Hematopoietic multipotent progenitor cell treated with erythropoietin and hydrocortisone succinate and interleukin-3 and kit ligand, for 15 days (in vitro differentiated cells): ENCODE measurements around the gene SLC1A3.
"Not testable (repeated sequence)": the region's sequence is repeated elsewhere in the genome, so short reads cannot be mapped to it uniquely, and the experiment has no call there.

Experiments used
- DNase-seq: peaks from one replicate; pipeline ENCODE4 v3.0.0-alpha.2; 2015; ENCODE audit warnings: low spot score

Gene SLC1A3

GRCh38 chr5:36631620-36632362 lies 25.4 kb downstream of the SLC1A3 start:
- no peak for DNase-seq

GRCh38 chr5:36632363-36632664 lies 25.9 kb downstream of the SLC1A3 start:
- no peak for DNase-seq

- no peak for DNase-seq
Measured at GRCh38 chr5:36635721-36636390, 29.4 kb downstream of the SLC1A3 start.

GRCh38 chr5:36637101-36637500 lies 30.7 kb downstream of the SLC1A3 start:
- no peak for DNase-seq

GRCh38 chr5:36637516-36637915 lies 31.1 kb downstream of the SLC1A3 start:
- DNase-seq, result no peak

- DNase-seq, result no peak
Measured at GRCh38 chr5:36638056-36638455, 31.6 kb downstream of the SLC1A3 start.

GRCh38 chr5:36640949-36641348 lies 34.5 kb downstream of the SLC1A3 start:
- DNase-seq, result no peak

GRCh38 chr5:36641431-36641830 lies 35.0 kb downstream of the SLC1A3 start:
- DNase-seq, result no peak

- DNase-seq, result no peak
Measured at GRCh38 chr5:36642089-36642488, 35.7 kb downstream of the SLC1A3 start.

GRCh38 chr5:36643162-36643561 lies 36.8 kb downstream of the SLC1A3 start:
- no peak for DNase-seq

- DNase-seq, result not testable (repeated sequence)
Measured at GRCh38 chr5:36643841-36644240, 37.4 kb downstream of the SLC1A3 start.

- no peak for DNase-seq
Measured at GRCh38 chr5:36644727-36645126, 38.3 kb downstream of the SLC1A3 start.

- no peak for DNase-seq
Measured at GRCh38 chr5:36646100-36646499, 39.7 kb downstream of the SLC1A3 start.

- no peak for DNase-seq
Measured at GRCh38 chr5:36646507-36647023, 40.2 kb downstream of the SLC1A3 start.

- DNase-seq, result no peak
Measured at GRCh38 chr5:36647046-36647445, 40.6 kb downstream of the SLC1A3 start.

GRCh38 chr5:36648426-36648825 lies 42.0 kb downstream of the SLC1A3 start:
- no peak for DNase-seq

- DNase-seq, result no peak
Measured at GRCh38 chr5:36651761-36652685, 45.6 kb downstream of the SLC1A3 start.

GRCh38 chr5:36653044-36653705 lies 46.8 kb downstream of the SLC1A3 start:
- DNase-seq, result no peak

GRCh38 chr5:36654564-36654963 lies 48.2 kb downstream of the SLC1A3 start:
- no peak for DNase-seq

GRCh38 chr5:36655161-36655560 lies 48.8 kb downstream of the SLC1A3 start:
- no peak for DNase-seq

- DNase-seq, result no peak
Measured at GRCh38 chr5:36656556-36656955, 50.1 kb downstream of the SLC1A3 start.

- no peak for DNase-seq
Measured at GRCh38 chr5:36657563-36657995, 51.2 kb downstream of the SLC1A3 start.
